H54 (cell line): ENCODE results near the gene PACS1.
"Not testable (repeated sequence)": the region's sequence is repeated elsewhere in the genome, so short reads cannot be mapped to it uniquely, and the experiment has no call there.

Experiments
- DNase-seq: peaks from one replicate; pipeline ENCODE4 v3.0.0; 2011; ENCODE audit warnings: low spot score, mixed read lengths; ENCODE audit not compliant: insufficient read length
- FAIRE-seq: peaks from 3 replicates; lab custom pipeline; 2011; peaks lifted over from hg19 to GRCh38; lab: Jason Lieb, UNC
- POLR2A ChIP-seq: IDR thresholded peaks from 2 replicates; pipeline ENCODE4 v1.6.1; 2011; ENCODE audit warnings: low read depth, mild to moderate bottlenecking, low read length

Gene PACS1

DNA sequence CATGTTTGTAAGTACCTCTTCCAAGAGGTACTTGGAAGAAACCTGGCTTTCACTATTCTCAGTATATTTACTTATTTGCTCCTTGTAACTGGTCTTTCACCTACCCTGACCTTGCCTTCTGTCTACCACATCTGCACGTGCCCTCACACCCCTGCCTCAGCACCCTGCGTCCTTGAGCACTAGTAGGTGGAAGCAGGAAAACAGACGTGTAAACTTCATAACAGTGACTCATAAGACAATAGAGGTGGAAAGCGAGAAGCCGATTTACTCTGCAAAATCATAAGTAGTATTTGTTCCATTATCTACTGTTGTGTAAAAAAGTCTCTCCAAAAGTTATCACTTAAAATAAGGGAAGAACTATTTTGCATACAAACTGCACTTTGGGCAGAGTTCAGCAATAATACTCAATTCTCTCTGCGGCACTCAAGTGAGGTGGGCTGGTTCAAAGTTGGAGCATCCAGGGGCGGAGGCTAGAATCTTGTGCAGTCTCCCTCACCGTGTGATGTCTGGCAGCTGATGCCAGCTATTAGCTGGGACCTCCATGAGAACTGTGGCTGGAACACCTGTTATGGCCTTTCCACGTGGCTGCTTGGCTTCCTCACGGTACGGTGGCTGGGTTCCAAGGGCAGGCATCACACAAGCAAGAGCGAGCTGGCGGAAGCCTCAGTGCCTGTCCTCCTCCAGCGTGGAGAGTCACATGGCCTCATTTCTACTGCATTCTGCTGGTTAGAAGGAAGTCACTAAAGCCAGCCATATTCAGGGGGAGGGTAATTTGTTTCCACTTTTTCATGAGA, 30.4 kb downstream of the PACS1 start:
- DNase-seq (no peak), FAIRE-seq (no peak)
- no peak for TF ChIP-seq POLR2A

DNA sequence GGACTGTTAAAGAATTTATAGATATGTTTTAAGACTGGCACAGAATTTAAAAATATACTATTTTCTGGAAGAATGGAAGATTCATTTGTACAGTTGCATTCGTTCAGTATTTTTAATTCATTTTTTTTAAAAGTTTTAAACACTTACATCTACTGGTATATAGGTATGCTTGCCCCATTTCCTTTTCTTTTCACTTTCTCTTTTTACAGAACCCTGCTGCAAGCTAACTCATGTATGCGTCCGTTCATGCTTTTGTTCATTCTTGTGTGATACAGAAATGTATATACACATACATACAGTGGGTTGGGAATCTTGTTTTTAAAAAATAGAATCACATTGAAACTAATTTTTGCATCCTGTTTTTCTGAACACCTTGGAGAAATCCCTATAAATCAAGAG, 31.0 kb downstream of the PACS1 start:
- no peak for DNase-seq
- TF ChIP-seq POLR2A: no peak
- FAIRE-seq: no peak

DNA sequence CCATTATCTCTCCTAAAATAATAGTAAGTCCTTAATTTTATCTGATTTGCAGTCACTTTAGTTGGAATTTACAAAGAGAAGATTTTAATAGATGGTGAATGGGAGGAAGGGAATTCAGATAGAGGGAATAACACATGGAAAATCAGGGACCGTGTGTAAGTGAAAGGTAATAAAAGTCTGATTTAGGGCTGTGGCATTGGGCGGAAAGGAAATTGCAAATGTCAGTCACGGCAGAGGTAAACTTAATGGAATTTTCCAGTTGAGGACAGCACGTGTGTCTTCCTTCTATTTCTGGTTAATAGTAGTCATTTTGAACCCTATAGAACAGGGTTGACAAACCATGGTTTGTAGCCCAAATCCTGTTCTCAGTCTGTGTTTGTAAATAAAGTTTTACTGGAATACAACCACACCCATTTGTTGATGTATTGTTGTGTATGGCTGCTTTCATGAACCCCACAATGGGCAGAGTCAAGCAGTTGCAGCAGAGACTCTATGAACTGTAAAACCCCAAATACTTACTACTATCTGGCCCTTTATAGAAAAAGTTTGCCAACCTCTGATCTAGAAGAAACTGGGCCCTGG, 34.1 kb downstream of the PACS1 start:
- no peak for DNase-seq
- FAIRE-seq: no peak
- TF ChIP-seq POLR2A: no peak

- TF ChIP-seq POLR2A: no peak
- FAIRE-seq (no peak), DNase-seq (no peak)
These were observed 36.9 kb downstream of the PACS1 start for GRCh38 chr11:66106786-66107599.

DNA sequence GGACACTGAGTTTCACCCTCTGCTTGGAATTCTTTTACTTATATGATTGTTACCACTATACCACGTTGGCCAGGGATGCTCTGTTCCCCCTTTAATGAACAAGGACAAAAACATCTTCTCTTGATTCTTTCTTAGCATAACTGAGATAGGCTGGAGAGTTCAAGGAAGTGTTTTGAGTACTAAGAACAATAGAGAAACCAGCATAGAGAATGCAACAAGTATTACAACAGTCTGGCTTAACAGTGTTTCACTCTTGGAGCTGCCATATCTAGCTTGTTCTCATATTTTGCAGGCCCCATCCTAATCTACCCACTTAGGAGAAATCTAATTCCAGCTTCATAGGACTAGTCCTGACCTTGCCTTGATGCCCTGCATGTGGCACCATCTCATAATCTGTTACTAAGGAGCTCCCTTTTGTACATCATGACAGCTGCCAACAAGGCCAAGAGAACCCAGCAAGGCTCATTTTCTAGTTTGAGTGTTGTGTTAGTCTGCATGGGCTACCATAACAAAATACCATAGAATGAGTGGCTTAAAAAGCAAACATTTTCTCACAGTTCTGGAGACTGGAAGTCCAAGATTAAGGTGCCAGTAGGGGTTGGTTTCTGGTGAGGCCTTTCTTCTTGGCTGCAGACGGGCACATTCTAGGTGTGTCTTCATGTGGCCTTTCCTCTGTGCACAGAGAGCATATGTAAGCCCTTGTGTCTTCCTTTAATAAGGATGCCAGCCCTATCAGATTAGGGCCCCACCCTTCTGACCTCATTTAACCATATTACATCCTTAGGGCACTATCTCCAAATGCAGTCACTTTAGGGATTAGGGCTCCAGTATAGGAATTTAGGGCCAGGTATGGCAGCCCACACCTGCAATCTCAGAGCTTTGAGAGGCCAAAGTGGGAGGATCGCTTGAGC, 37.8 kb downstream of the PACS1 start:
- TF ChIP-seq POLR2A: no peak
- DNase-seq: no peak
- no peak for FAIRE-seq

- no peak for FAIRE-seq
- TF ChIP-seq POLR2A: no peak
These were observed 39.2 kb downstream of the PACS1 start for GRCh38 chr11:66109294-66109693.

DNA sequence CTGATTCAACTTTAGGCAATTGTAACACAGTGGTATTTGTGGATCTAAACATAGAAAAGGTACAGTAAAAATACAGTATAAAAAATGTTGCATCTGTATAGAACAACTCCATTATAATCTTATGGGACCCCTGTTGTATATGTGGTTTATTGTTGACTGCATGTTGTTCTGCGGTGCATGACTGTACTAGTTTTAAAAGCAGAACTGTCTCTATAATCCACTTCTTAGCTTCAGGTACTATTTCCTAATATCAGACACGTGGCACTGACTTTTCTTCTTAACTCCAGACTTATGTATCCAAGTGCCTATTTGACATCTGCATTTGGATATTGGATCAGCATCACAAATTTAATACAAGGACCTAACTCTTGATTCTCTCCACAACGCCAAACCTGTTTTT, 41.1 kb downstream of the PACS1 start:
- DNase-seq (no peak), FAIRE-seq (no peak)
- no peak for TF ChIP-seq POLR2A

More at GRCh38 chr11:66109294-66109693, 39.2 kb downstream of the PACS1 start:
- DNase-seq: no peak

GRCh38 chr11:66112041-66112491, 42.0 kb downstream of the PACS1 start:
- FAIRE-seq: no peak
- DNase-seq: no peak
- TF ChIP-seq POLR2A: no peak

DNA sequence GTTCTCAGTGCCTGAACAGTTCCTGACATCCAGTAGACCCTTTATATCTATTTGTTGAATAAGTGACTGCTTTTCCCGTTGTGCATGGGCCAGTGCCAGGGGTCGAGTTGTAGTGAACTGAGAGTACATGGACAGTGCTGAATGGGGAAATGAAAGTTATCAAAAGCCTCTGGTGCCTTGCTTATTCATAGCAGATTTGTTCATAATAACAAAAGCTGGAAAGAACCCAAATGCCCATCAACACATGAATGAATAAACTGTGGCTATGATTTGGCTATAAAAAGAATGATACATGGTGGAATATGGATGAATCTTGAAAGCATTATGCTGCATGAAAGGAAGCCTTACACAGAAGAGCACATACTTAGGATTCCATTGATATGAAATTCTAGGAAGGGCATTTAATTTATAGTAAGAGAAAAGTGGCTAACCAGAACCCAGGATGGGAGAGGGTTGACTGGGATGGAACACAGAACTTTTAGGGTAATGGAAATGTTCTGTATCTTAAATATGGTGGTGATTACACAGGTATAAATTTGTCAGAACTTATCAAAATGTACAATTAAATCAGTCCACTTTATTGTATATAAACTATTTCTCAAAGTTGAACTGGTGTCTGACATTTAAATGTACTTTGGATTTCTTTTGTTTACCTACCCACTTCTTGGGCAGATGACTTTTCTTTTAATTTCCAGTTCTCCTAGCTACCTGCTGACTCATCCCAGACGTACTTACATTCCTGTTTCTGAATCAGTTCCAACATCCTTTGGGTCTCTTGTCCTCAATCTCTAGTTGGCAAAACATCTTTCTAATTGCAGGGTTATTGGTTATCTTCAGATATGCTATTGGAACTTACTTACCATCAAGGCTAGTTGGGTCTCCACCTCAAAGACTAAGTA, 42.8 kb downstream of the PACS1 start:
- peak; percentile 88 for FAIRE-seq
- no peak for TF ChIP-seq POLR2A

GRCh38 chr11:66114957-66115356, 44.9 kb downstream of the PACS1 start:
- DNase-seq, FAIRE-seq: not testable (repeated sequence)

More for the DNA sequence above, 42.8 kb downstream of the PACS1 start:
- DNase-seq: no peak

GRCh38 chr11:66115638-66116301, 45.7 kb downstream of the PACS1 start:
- no peak for DNase-seq
- TF ChIP-seq POLR2A: no peak
- FAIRE-seq: no peak
